ENCODE results near the gene SPAG7. TPM values are rescaled to one million over a fixed set of nuclear protein-coding genes. Genes with fewer than 3 reads are reported as not detected.
A peak's percentile ranks its signal among the peaks of the same experiment; 100 is the strongest.

Gene SPAG7
- total RNA-seq, 1 experiment from 2014 or later, result 49.9 TPM

DNA sequence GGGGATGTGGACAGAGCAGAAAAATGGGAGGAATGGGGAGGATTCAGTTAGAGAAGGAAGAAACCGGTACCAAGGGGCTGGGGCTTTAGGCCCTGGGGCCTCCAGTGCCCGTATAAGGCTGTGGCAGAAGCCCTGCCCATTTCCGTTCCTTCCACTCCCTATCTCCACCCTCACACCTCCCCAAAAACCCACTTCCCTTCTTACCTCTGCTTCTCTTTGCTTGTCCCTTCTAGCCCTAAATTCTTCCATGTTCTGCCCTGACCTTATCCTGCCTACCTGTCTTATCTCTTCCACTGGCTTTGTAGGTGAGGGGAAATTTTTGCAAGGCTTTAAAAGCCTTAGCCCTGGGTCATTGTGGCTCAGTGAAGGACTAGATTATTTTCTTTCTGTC, 23.5 kb downstream of the SPAG7 start:
- H3K79me2 ChIP-seq (ENCODE audit: insufficient read depth, low read length), result peaks cover 86% of the 10 kb centered on the region
- POLR2A ChIA-PET, result interaction anchor here (0.5 to 2.0 kb wide), 2 partner anchors 23 to 261 kb away, joined by 3 to 5 read pairs; partner anchors contain the start of gene SPAG7
- no TSS peak for BruUV-seq (replicated peaks)
- peaks cover 28 to 52% of the 10 kb centered on the region in 2 experiments for H3K4me1 ChIP-seq (ENCODE audit: control insufficient read depth in 1 of 2, insufficient read depth in 2 of 2, low read length in 2 of 2)
- intact Hi-C loops (cut with micrococcal nuclease), result no loop called here
- no peaks in the 10 kb centered on the region for H3K9me3 ChIP-seq (ENCODE audit: control insufficient read depth in 1 of 2, insufficient read depth in 1 of 2, low read depth in 1 of 2, low read length in 2 of 2)
- peaks cover 12% of the 10 kb centered on the region; the same call in 1 of the 2 replicates for H4K20me1 ChIP-seq (ENCODE audit: insufficient read depth)
- DNase-seq (ENCODE audit: low read depth, low spot score), result no peak
- H3K9me2 ChIP-seq (ENCODE audit: insufficient read depth), result no peaks in the 10 kb centered on the region
- no peak overlapping the region for H3K4me3 ChIP-seq (replicated peaks in 1 of 2; ENCODE audit: low read depth in 1 of 2, low read length in 2 of 2)
- no peak overlapping the region for H2AFZ ChIP-seq (ENCODE audit: low read depth, low read length, poor library complexity, severe bottlenecking)
- ATAC-seq, result no peak
- TF ChIP-seq JUND (IDR thresholded peaks at IDR 0.05) (peak; percentile 16; the same call in 1 of the 2 replicates), MAX (IDR thresholded peaks at IDR 0.05) (no peak), POLR2AphosphoS5 (IDR thresholded peaks at IDR 0.05; ENCODE audit: low read depth, low read length) (peak; percentile 41; the same call in 1 of the 2 replicates)
- H3K27ac ChIP-seq (ENCODE audit: low read depth, low read length), result peak overlapping the region; percentile 65
- peak overlapping the region; percentile 97; the same call in 1 of the 2 replicates for H3K9ac ChIP-seq (ENCODE audit: low read length)
- RAD21 ChIA-PET (ENCODE audit: low non-redundant PET in 1 of 2, low total read pairs in 2 of 2, uncharacterized antibody in 2 of 2, unreplicated experiment in 2 of 2), result no interaction called here
- CTCF ChIA-PET, result no interaction called here
- no peak overlapping the region for H3K4me2 ChIP-seq (ENCODE audit: low read length)
- no peaks in the 10 kb centered on the region for H3K27me3 ChIP-seq (ENCODE audit: insufficient read depth, low read length)
- H3K36me3 ChIP-seq (ENCODE audit: control insufficient read depth in 1 of 2, insufficient read depth in 2 of 2, low read length in 2 of 2), result peaks cover 9 to 25% of the 10 kb centered on the region in 2 experiments; a peak in 2 of 4 replicates

GRCh38 chr17:4942760-4943508, 24.7 kb downstream of the SPAG7 start:
- DNase-seq (ENCODE audit: low read depth, low spot score), result no peak
- intact Hi-C loops (cut with micrococcal nuclease), result no loop called here
- no peak for ATAC-seq
- Histone ChIP-seq H3K4me3 (replicated peaks in 1 of 2; ENCODE audit: low read depth in 1 of 2, low read length in 2 of 2) (no peak overlapping the region), H3K9me2 (ENCODE audit: insufficient read depth) (no peaks in the 10 kb centered on the region), H4K20me1 (ENCODE audit: insufficient read depth) (peaks cover 12% of the 10 kb centered on the region; the same call in 1 of the 2 replicates), H3K79me2 (ENCODE audit: insufficient read depth, low read length) (peaks cover 91% of the 10 kb centered on the region), H3K4me1 (ENCODE audit: control insufficient read depth in 1 of 2, insufficient read depth in 2 of 2, low read length in 2 of 2) (peaks cover 28 to 56% of the 10 kb centered on the region in 2 experiments), H3K9me3 (ENCODE audit: control insufficient read depth in 1 of 2, insufficient read depth in 1 of 2, low read depth in 1 of 2, low read length in 2 of 2) (no peaks in the 10 kb centered on the region), H3K36me3 (ENCODE audit: control insufficient read depth in 1 of 2, insufficient read depth in 2 of 2, low read length in 2 of 2) (peaks cover 9 to 32% of the 10 kb centered on the region in 2 experiments; a peak in 2 of 4 replicates), H2AFZ (ENCODE audit: low read depth, low read length, poor library complexity, severe bottlenecking) (no peak overlapping the region), H3K4me2 (ENCODE audit: low read length) (no peak overlapping the region), H3K9ac (ENCODE audit: low read length) (no peak overlapping the region), H3K27me3 (ENCODE audit: insufficient read depth, low read length) (no peaks in the 10 kb centered on the region), H3K27ac (ENCODE audit: low read depth, low read length) (0 out of 2 replicates have a peak overlapping the region, but pooled peaks have one; percentile 15)
- ChIA-PET CTCF (no interaction called here), RAD21 (ENCODE audit: low non-redundant PET in 1 of 2, low total read pairs in 2 of 2, uncharacterized antibody in 2 of 2, unreplicated experiment in 2 of 2) (no interaction called here), POLR2A (interaction anchor here (2.0 kb wide), 1 partner anchor 25 kb away, joined by 5 read pairs; the partner anchor contains the start of gene SPAG7)
- BruUV-seq (replicated peaks), result no TSS peak
- TF ChIP-seq POLR2AphosphoS5 (IDR thresholded peaks at IDR 0.05; ENCODE audit: low read depth, low read length) (peak; percentile 37; the same call in 1 of the 2 replicates), SRF (IDR thresholded peaks at IDR 0.05; ENCODE audit: low read depth) (no peak), EZH2phosphoT487 (IDR thresholded peaks at IDR 0.05; ENCODE audit: borderline replicate concordance) (no peak), ZNF274 (IDR thresholded peaks at IDR 0.05; ENCODE audit: low read depth, low read length) (no peak), ZFX (IDR thresholded peaks at IDR 0.05) (no peak)

Measured in HCT116 (cell line).